DOHH2 (cell line): ENCODE results near the gene CEACAM3.

Source experiments
- H3F3A ChIP-seq: fragments of 200-600 bp; sonication (generic), shearing (Covaris generic); 2 replicates; pipeline ENCODE4 v1.6.0; 2016; ENCODE audit warnings: antibody characterized with exemption, mild to moderate bottlenecking; ENCODE audit not compliant: control insufficient read depth, insufficient read depth
- H3K27ac ChIP-seq: fragments of 200-600 bp; sonication (generic); 2 replicates; pipeline ENCODE4 v1.5.1; 2014; ENCODE audit warnings: low read depth, mild to moderate bottlenecking, low read length, moderate library complexity
- H3K27me3 ChIP-seq: fragments of 200-600 bp; sonication (generic); 2 replicates; pipeline ENCODE4 v1.6.1; 2014; ENCODE audit warnings: mild to moderate bottlenecking, low read length, mixed read lengths; ENCODE audit not compliant: control insufficient read depth
- H3K36me3 ChIP-seq: fragments of 200-600 bp; sonication (generic); 2 replicates; pipeline ENCODE4 v1.6.1; 2014; ENCODE audit warnings: mild to moderate bottlenecking, low read length, moderate library complexity, mixed read lengths; ENCODE audit not compliant: control insufficient read depth
- H3K4me1 ChIP-seq: fragments of 200-600 bp; sonication (generic); 2 replicates; pipeline ENCODE4 v1.6.1; 2014; ENCODE audit warnings: mild to moderate bottlenecking, low read length, mixed read lengths; ENCODE audit not compliant: control insufficient read depth
- H3K4me2 ChIP-seq: fragments of 200-600 bp; sonication (generic); 2 replicates; pipeline ENCODE4 v1.6.0; 2014; ENCODE audit warnings: mild to moderate bottlenecking, low read length, moderate library complexity
- H3K4me3 ChIP-seq: fragments of 200-600 bp; sonication (generic); 2 replicates; pipeline ENCODE4 v1.5.1; 2014; ENCODE audit warnings: mild to moderate bottlenecking, low read length, mixed read lengths
- H3K79me2 ChIP-seq: fragments of 200-600 bp; sonication (generic); 2 replicates; pipeline ENCODE4 v1.6.1; 2014; ENCODE audit warnings: mild to moderate bottlenecking, low read length, mixed read lengths; ENCODE audit not compliant: control insufficient read depth
- H3K9me2 ChIP-seq: fragments of 200-600 bp; sonication (generic); replicated peaks from 2 replicates; pipeline ENCODE4 v1.6.1; 2014; ENCODE audit warnings: mild to moderate bottlenecking, low read length, mixed read lengths; ENCODE audit not compliant: control insufficient read depth
- H3K9me3 ChIP-seq: fragments of 200-600 bp; sonication (generic); 2 replicates; pipeline ENCODE4 v1.6.1; 2014; ENCODE audit warnings: antibody characterized with exemption, low read length, mixed read lengths; ENCODE audit not compliant: control insufficient read depth, insufficient read depth
- H4K20me1 ChIP-seq: fragments of 200-600 bp; sonication (generic); 2 replicates; pipeline ENCODE4 v1.6.0; 2014; ENCODE audit warnings: low read depth, mild to moderate bottlenecking, antibody characterized with exemption, low read length, moderate library complexity; ENCODE audit not compliant: control insufficient read depth, insufficient read depth
- EZH2phosphoT487 ChIP-seq: fragments of 200-600 bp; sonication (generic); IDR thresholded peaks from 2 replicates; pipeline ENCODE4 v1.6.1; 2017; ENCODE audit warnings: borderline replicate concordance, mild to moderate bottlenecking, antibody characterized with exemption, low read length, moderate library complexity, mixed read lengths
- TF ChIP-seq, protein P1 (sequence below): fragments of 200-600 bp; sonication (generic); IDR thresholded peaks from one replicate; pipeline ENCODE4 v1.5.1; 2014; ENCODE audit warnings: antibody characterized with exemption, mild to moderate bottlenecking, low read depth, low read length; ENCODE audit not compliant: poor library complexity, severe bottlenecking

The CEACAM3 gene

DNA sequence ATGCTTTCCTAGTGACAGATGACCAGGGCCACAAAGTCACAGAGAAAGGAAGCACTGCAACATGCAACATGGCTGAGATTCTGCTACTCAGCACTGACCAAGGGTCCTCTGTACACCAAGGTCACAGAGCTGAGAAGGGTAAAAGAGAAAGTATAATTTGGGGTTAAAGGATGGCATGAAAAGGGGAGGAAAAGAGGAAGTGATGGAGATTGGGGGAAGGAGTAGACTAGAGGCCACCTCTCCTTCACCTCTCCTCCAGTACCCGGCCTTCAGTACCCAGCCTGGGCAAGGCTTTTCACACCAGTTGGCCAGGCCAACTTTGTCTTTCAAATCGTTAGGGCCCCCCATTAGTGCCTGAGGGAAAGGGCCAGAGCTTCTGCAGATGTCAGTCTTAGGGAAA is 57.4 kb downstream of the CEACAM3 start:
- Histone ChIP-seq H3K27me3 (peaks cover 26% of the 10 kb centered on the region), H3F3A (no peaks in the 10 kb centered on the region), H3K4me2 (no peak overlapping the region), H3K27ac (no peak overlapping the region), H3K9me3 (no peaks in the 10 kb centered on the region), H4K20me1 (no peaks in the 10 kb centered on the region), H3K4me3 (no peak overlapping the region), H3K79me2 (no peaks in the 10 kb centered on the region), H3K4me1 (peaks cover 15% of the 10 kb centered on the region), H3K9me2 (no peaks in the 10 kb centered on the region), H3K36me3 (no peaks in the 10 kb centered on the region)
- TF ChIP-seq, protein P1, sequence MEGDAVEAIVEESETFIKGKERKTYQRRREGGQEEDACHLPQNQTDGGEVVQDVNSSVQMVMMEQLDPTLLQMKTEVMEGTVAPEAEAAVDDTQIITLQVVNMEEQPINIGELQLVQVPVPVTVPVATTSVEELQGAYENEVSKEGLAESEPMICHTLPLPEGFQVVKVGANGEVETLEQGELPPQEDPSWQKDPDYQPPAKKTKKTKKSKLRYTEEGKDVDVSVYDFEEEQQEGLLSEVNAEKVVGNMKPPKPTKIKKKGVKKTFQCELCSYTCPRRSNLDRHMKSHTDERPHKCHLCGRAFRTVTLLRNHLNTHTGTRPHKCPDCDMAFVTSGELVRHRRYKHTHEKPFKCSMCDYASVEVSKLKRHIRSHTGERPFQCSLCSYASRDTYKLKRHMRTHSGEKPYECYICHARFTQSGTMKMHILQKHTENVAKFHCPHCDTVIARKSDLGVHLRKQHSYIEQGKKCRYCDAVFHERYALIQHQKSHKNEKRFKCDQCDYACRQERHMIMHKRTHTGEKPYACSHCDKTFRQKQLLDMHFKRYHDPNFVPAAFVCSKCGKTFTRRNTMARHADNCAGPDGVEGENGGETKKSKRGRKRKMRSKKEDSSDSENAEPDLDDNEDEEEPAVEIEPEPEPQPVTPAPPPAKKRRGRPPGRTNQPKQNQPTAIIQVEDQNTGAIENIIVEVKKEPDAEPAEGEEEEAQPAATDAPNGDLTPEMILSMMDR, result no peak
- no peak for TF ChIP-seq EZH2phosphoT487

DNA sequence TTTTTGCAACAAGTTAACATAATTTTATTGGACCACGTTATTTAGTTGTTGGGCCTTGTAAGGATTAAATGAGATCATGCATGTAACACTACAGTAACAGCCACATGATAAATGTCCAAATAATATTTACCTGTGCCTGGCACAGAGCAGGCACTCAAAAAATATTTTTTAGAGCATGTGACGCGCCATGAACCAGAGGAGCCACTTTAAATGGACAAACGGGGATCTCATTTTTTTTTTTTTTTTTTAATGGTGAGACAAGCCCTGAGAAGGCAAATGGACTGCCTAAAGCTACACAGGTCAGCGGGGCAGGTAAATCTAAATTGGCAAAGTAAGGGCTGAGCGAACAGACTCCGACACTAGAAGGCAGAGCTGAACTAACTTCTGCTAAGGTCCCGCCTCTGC is 62.8 kb downstream of the CEACAM3 start:
- H3K9me2 ChIP-seq, result no peaks in the 10 kb centered on the region
- H3K36me3 ChIP-seq, result peaks cover 41% of the 10 kb centered on the region
- no peaks in the 10 kb centered on the region for H3K27me3 ChIP-seq
- H4K20me1 ChIP-seq, result peaks cover 31% of the 10 kb centered on the region
- no peaks in the 10 kb centered on the region for H3K9me3 ChIP-seq
- H3K4me1 ChIP-seq, result peaks cover 55% of the 10 kb centered on the region
- peaks cover 34% of the 10 kb centered on the region for H3F3A ChIP-seq
- peaks cover 42% of the 10 kb centered on the region for H3K79me2 ChIP-seq
- H3K4me3 ChIP-seq, result peak overlapping the region; percentile 65
- TF ChIP-seq, protein P1, result no peak
- no peak for TF ChIP-seq EZH2phosphoT487
- H3K27ac ChIP-seq, result peak overlapping the region; percentile 45
- peak overlapping the region; percentile 67 for H3K4me2 ChIP-seq

DNA sequence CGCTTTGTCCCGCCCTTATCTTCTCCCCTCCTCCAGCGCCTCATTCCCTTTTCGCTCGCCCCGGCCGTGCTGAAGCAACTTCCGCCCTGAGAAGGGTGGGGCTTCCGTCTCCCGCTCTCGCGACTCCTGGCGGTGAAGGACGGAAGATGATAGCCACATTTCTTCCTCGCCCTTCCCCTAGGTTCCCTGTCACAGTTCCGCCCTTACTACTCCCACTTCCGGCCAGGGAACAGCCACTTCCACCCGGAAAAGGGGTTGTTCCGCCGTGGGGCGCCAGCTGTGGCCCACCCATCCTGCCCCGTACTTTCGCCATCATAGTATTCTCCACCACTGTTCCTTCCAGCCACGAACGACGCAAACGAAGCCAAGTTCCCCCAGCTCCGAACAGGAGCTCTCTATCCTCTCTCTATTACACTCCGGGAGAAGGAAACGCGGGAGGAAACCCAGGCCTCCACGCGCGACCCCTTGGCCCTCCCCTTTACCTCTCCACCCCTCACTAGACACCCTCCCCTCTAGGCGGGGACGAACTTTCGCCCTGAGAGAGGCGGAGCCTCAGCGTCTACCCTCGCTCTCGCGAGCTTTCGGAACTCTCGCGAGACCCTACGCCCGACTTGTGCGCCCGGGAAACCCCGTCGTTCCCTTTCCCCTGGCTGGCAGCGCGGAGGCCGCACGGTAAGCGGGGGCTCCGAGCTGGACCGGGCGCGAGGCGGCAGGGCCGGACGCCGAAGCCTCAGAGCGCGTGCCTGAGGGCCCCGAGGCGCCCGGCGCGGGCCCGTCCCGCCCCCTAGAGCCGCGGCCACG is 63.4 kb downstream of the CEACAM3 start, which contains the start of gene RPS19:
TSS of gene RPS19 (plus strand) at position 638 of the 801 bp plus-strand sequence. CDS start 520 bp downstream, outside the sequence.
- peaks cover 41% of the 10 kb centered on the region for H3F3A ChIP-seq
- no peaks in the 10 kb centered on the region for H3K9me2 ChIP-seq
- TF ChIP-seq, protein P1, result peak; percentile 58
- TF ChIP-seq EZH2phosphoT487, result no peak
- H3K27ac ChIP-seq, result peak within 1 kb of the TSS; percentile 81
- peak within 1 kb of the TSS; percentile 87 for H3K4me3 ChIP-seq
- peaks cover 48% of the 10 kb centered on the region for H3K79me2 ChIP-seq
- no peaks in the 10 kb centered on the region for H3K27me3 ChIP-seq
- peaks cover 47% of the 10 kb centered on the region for H3K36me3 ChIP-seq
- H4K20me1 ChIP-seq, result peaks cover 37% of the 10 kb centered on the region
- H3K4me2 ChIP-seq, result peak within 1 kb of the TSS; percentile 88
- peaks cover 61% of the 10 kb centered on the region for H3K4me1 ChIP-seq
- no peaks in the 10 kb centered on the region for H3K9me3 ChIP-seq
